Esophagus muscularis mucosa (tissue), 4 donors: ENCODE results near the gene BACH1. TPM values are rescaled to one million over a fixed set of nuclear protein-coding genes. Genes with fewer than 3 reads are reported as not detected.

Experiments used
- DNase-seq: peaks from one replicate; pipeline ENCODE4 v3.0.0-alpha.2; 2017; ENCODE audit errors: extremely low spot score
- H3K27ac ChIP-seq, 4 donors: fragments of 200-600 bp; sonication (generic); replicated peaks in 1 of 4; 1 replicate in 3 of 4; 2 replicates in 1 of 4; pipeline ENCODE4 v1.5.1; 2016 to 2019; ENCODE audit warnings: mild to moderate bottlenecking in 1 of 4
- H3K27me3 ChIP-seq, 4 donors: fragments of 200-600 bp; sonication (generic); one replicate each; pipeline versions ENCODE4 v1.5.1 to v1.6.0; 2016 to 2019
- H3K36me3 ChIP-seq, 4 donors: fragments of 200-600 bp; sonication (generic); one replicate each; pipeline ENCODE4 v1.5.1; 2016 to 2019
- H3K4me1 ChIP-seq, 4 donors: fragments of 200-600 bp; sonication (generic); one replicate each; pipeline ENCODE4 v1.5.1; 2016 to 2019
- H3K4me3 ChIP-seq, 4 donors: fragments of 200-600 bp; sonication (generic); 1 replicate in 2 of 4; 2 replicates in 2 of 4; pipeline ENCODE4 v1.5.1; 2016 to 2019; ENCODE audit warnings: mild to moderate bottlenecking in 4 of 4, moderate library complexity in 1 of 4
- H3K9me3 ChIP-seq, 4 donors: fragments of 200-600 bp; sonication (generic); 1 replicate in 3 of 4; 2 replicates in 1 of 4; pipeline ENCODE4 v1.5.1; 2016 to 2019
- EP300 ChIP-seq: sonication (generic); formaldehyde crosslinking; IDR thresholded peaks from one replicate; pipeline ENCODE4 v1.6.1; 2017; ENCODE audit warnings: antibody characterized with exemption
- POLR2A ChIP-seq: fragments of 450-650 bp; IDR thresholded peaks from one replicate; pipeline ENCODE4 v1.6.1; 2017; ENCODE audit warnings: antibody characterized with exemption, moderate library complexity, mild to moderate bottlenecking, low read depth
- POLR2AphosphoS5 ChIP-seq, 2 donors: sonication (generic); formaldehyde crosslinking; IDR thresholded peaks; one replicate each; pipeline ENCODE4 v1.6.1; 2017; ENCODE audit warnings: antibody characterized with exemption in 2 of 2
- WGBS: methylation state at CpG from one replicate; pipeline ENCODE4 v1.1.5; 2018; 5-methylcytosine and 5-hydroxymethylcytosine counted together
- intact Hi-C: fragments of 100-400 bp; cut with DNase I; formaldehyde crosslinking; loops from one replicate; pipeline ENCODE4 v1.15.1; 2023
- total RNA-seq, 4 donors: library from RNA; depleted of rRNA; stranded (reverse); fragments of >200 nt; gene quantifications; one replicate each; pipeline versions ENCODE4 v1.1.0 to v1.2.1, GENCODE V29; 2016
- TF ChIP-seq, protein P1 (sequence below), 3 experiments: fragments of 200-600 bp in 2 of 3; fragments of 450-650 bp in 1 of 3; sonication (generic) in 2 of 3; IDR thresholded peaks; one replicate each; pipeline ENCODE4 v1.5.1; 2017 to 2019; ENCODE audit warnings: antibody characterized with exemption in 3 of 3, mild to moderate bottlenecking in 2 of 3, moderate library complexity in 1 of 3

BACH1 gene
- total RNA-seq, 4 donors from 2014 or later, result 43.8 to 86.3 (median 50.9) TPM

DNA sequence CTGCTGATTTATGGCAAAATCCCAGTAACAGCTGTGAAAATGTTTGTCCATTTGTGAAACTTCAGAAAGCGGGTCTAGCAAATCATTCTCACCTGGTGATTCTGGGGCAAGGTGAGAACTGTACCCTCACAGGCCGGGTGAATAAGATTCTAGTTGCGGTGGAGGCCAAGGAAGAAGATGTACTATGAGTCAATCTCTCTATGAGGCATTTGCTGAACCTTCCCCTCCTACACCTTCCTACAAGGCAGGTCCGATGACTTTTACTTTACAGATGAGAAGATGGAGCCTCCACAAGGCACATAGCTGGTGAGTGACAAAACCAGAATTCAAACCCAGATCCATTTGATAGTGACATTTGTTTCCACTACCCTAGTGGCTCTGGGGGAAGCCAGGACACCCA lies 72.7 kb downstream of the BACH1 start:
- Histone ChIP-seq H3K9me3 (no peaks in the 10 kb centered on the region), H3K4me1 (no peaks in the 10 kb centered on the region), H3K36me3 (peaks cover 0 to 10% (median 0%) of the 10 kb centered on the region in 4 donors), H3K27me3 (no peaks in the 10 kb centered on the region), H3K4me3 (no peak overlapping the region), H3K27ac (no peak overlapping the region)
- intact Hi-C loops, result loop anchor here (2.0 to 10.0 kb wide), 2 partner anchors 127 to 207 kb away; no protein-coding TSS in a partner anchor
- no peak for DNase-seq
- 98% methylated on average over 4 of the region's 4 CpGs for WGBS
- no peak for TF ChIP-seq EP300
- TF ChIP-seq POLR2AphosphoS5 (IDR thresholded peaks at IDR 0.05), result no peak
- TF ChIP-seq POLR2A, result no peak
- TF ChIP-seq, protein P1, sequence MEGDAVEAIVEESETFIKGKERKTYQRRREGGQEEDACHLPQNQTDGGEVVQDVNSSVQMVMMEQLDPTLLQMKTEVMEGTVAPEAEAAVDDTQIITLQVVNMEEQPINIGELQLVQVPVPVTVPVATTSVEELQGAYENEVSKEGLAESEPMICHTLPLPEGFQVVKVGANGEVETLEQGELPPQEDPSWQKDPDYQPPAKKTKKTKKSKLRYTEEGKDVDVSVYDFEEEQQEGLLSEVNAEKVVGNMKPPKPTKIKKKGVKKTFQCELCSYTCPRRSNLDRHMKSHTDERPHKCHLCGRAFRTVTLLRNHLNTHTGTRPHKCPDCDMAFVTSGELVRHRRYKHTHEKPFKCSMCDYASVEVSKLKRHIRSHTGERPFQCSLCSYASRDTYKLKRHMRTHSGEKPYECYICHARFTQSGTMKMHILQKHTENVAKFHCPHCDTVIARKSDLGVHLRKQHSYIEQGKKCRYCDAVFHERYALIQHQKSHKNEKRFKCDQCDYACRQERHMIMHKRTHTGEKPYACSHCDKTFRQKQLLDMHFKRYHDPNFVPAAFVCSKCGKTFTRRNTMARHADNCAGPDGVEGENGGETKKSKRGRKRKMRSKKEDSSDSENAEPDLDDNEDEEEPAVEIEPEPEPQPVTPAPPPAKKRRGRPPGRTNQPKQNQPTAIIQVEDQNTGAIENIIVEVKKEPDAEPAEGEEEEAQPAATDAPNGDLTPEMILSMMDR (IDR thresholded peaks at IDR 0.05), result no peak

- Histone ChIP-seq H3K27me3 (no peaks in the 10 kb centered on the region), H3K4me1 (no peaks in the 10 kb centered on the region), H3K9me3 (no peaks in the 10 kb centered on the region), H3K36me3 (peaks cover 0 to 10% (median 0%) of the 10 kb centered on the region in 4 donors), H3K4me3 (no peak overlapping the region), H3K27ac (no peak overlapping the region)
- DNase-seq, result no peak
- intact Hi-C loops, result loop anchor here (2.0 to 10.0 kb wide), 2 partner anchors 127 to 283 kb away; no protein-coding TSS in a partner anchor
- TF ChIP-seq, protein P1 (IDR thresholded peaks at IDR 0.05), result peak; percentile 73 to 85 (median 76)
- no peak for TF ChIP-seq POLR2A
- no peak for TF ChIP-seq EP300
- no peak for TF ChIP-seq POLR2AphosphoS5 (IDR thresholded peaks at IDR 0.05)
- 53% methylated on average over 11 of the region's 11 CpGs for WGBS
Observed at GRCh38 chr21:29372063-29372802, 73.5 kb downstream of the BACH1 start.

- DNase-seq, result no peak
- Histone ChIP-seq H3K4me3 (no peak overlapping the region), H3K27me3 (no peaks in the 10 kb centered on the region), H3K36me3 (peaks cover 0 to 5% (median 0%) of the 10 kb centered on the region in 4 donors), H3K9me3 (peaks cover 0 to 2% (median 0%) of the 10 kb centered on the region in 4 donors), H3K27ac (no peak overlapping the region), H3K4me1 (no peaks in the 10 kb centered on the region)
- WGBS, result 100% methylated on average over 1 of the region's 1 CpG
- no peak for TF ChIP-seq POLR2AphosphoS5 (IDR thresholded peaks at IDR 0.05)
- no peak for TF ChIP-seq EP300
- TF ChIP-seq, protein P1 (IDR thresholded peaks at IDR 0.05), result no peak
- intact Hi-C loops, result loop anchor here (10.0 kb wide), 1 partner anchor 130 kb away; no protein-coding TSS in a partner anchor
Observed at GRCh38 chr21:29374481-29374880, 75.8 kb downstream of the BACH1 start.

DNA sequence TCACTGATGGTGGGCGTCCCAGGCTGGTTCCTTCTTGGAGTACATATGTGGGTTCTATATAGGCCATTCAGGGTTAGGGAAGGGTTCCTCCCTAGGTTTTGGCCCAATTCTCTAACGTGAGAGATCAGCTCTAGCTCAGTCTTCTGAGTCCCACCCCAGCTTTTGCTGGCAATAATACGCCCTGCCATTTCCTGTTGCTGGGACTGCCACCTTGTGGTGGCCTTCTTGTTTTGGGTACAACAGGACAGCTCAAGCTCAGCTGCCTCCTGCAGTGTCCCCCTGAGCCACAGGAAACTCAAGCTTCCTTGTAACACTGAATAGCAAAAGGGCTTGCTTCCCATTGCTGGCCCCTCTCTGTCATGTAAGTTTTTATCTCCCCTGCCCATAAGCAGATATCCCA lies 77.8 kb downstream of the BACH1 start:
- intact Hi-C loops, result loop anchor here (10.0 kb wide), 1 partner anchor 132 kb away; no protein-coding TSS in a partner anchor
- Histone ChIP-seq H3K9me3 (peaks cover 0 to 5% (median 0%) of the 10 kb centered on the region in 4 donors), H3K27me3 (no peaks in the 10 kb centered on the region), H3K36me3 (peaks cover 0 to 5% (median 0%) of the 10 kb centered on the region in 4 donors), H3K27ac (no peak overlapping the region), H3K4me1 (no peaks in the 10 kb centered on the region), H3K4me3 (no peak overlapping the region)
- no peak for DNase-seq
- TF ChIP-seq POLR2AphosphoS5 (IDR thresholded peaks at IDR 0.05), result no peak
- TF ChIP-seq POLR2A, result no peak
- TF ChIP-seq, protein P1 (IDR thresholded peaks at IDR 0.05), result peak in 1 of 3 experiments; percentile 32
- TF ChIP-seq EP300, result no peak
- 100% methylated on average over 1 of the region's 3 CpGs for WGBS
